GM23338 (cell line): ENCODE data around the gene TMEM135. TPM values are rescaled to one million over a fixed set of nuclear protein-coding genes. Genes with fewer than 3 reads are reported as not detected.

Experiments used
- ATAC-seq: fragments of 200-7000 bp; cut with Tn5 transposase; 3 replicates; pipeline ENCODE4 v1.9.1; 2020
- DNase-seq: peaks from one replicate; pipeline ENCODE4 v3.0.0-alpha.2; 2015; ENCODE audit warnings: low spot score
- H2AFZ ChIP-seq: fragments of 200-600 bp; sonication (generic); 2 replicates; pipeline ENCODE4 v1.8.0; 2016; ENCODE audit warnings: antibody characterized with exemption, mild to moderate bottlenecking, moderate library complexity
- H3F3A ChIP-seq: fragments of 200-600 bp; sonication (generic); replicated peaks from 2 replicates; pipeline ENCODE4 v1.8.0; 2017; ENCODE audit warnings: antibody characterized with exemption, mixed run types, low read depth
- H3K27ac ChIP-seq: fragments of 200-600 bp; sonication (generic); 2 replicates; pipeline ENCODE4 v1.6.1; 2016; ENCODE audit warnings: low read depth
- H3K27me3 ChIP-seq: fragments of 200-600 bp; sonication (generic); 2 replicates; pipeline ENCODE4 v1.8.0; 2016; ENCODE audit warnings: mild to moderate bottlenecking, mixed run types, moderate library complexity; ENCODE audit not compliant: insufficient read depth
- H3K36me3 ChIP-seq: fragments of 200-600 bp; sonication (generic); 2 replicates; pipeline ENCODE4 v1.8.0; 2016; ENCODE audit warnings: mild to moderate bottlenecking; ENCODE audit not compliant: insufficient read depth
- H3K4me1 ChIP-seq: fragments of 200-600 bp; sonication (generic); 2 replicates; pipeline ENCODE4 v1.8.0; 2016; ENCODE audit warnings: mild to moderate bottlenecking, moderate library complexity; ENCODE audit not compliant: insufficient read depth
- H3K4me2 ChIP-seq: fragments of 200-600 bp; sonication (generic); 2 replicates; pipeline ENCODE4 v1.7.1; 2017; ENCODE audit warnings: mixed run types
- H3K4me3 ChIP-seq: fragments of 200-600 bp; sonication (generic); 2 replicates; pipeline ENCODE4 v1.6.1; 2016; ENCODE audit warnings: mixed run types
- H3K79me2 ChIP-seq: fragments of 200-600 bp; sonication (generic); replicated peaks from 2 replicates; pipeline ENCODE4 v1.8.0; 2017; ENCODE audit warnings: mild to moderate bottlenecking; ENCODE audit not compliant: insufficient read depth
- H3K9me2 ChIP-seq: fragments of 200-600 bp; sonication (generic); 2 replicates; pipeline ENCODE4 v1.8.0; 2017; ENCODE audit not compliant: insufficient read depth
- H4K20me1 ChIP-seq: fragments of 200-600 bp; sonication (generic); replicated peaks from 2 replicates; pipeline ENCODE4 v1.8.0; 2017; ENCODE audit warnings: mild to moderate bottlenecking; ENCODE audit not compliant: insufficient read depth
- H3K27ac Mint-ChIP-seq: 2 replicates; pipeline ENCODE4 v1.8.0; 2020; ENCODE audit warnings: inconsistent platforms, mild to moderate bottlenecking, moderate library complexity, mixed read lengths
- H3K27me3 Mint-ChIP-seq: 3 replicates; pipeline ENCODE4 v1.8.0; 2022; ENCODE audit warnings: low read depth, mild to moderate bottlenecking, moderate library complexity, mixed read lengths, inconsistent platforms; ENCODE audit not compliant: insufficient read depth, poor library complexity
- H3K36me3 Mint-ChIP-seq: 3 replicates; pipeline ENCODE4 v1.8.0; 2021; ENCODE audit warnings: low read depth, mild to moderate bottlenecking, inconsistent platforms, moderate library complexity, mixed read lengths
- H3K4me1 Mint-ChIP-seq: 3 replicates; pipeline ENCODE4 v1.8.0; 2020; ENCODE audit warnings: mild to moderate bottlenecking, inconsistent platforms, mixed read lengths
- H3K4me3 Mint-ChIP-seq: 3 replicates; pipeline ENCODE4 v1.8.0; 2021; ENCODE audit warnings: moderate library complexity, mild to moderate bottlenecking, inconsistent platforms, mixed read lengths
- H3K9me3 Mint-ChIP-seq: 3 replicates; pipeline ENCODE4 v1.8.0; 2020; ENCODE audit warnings: moderate library complexity, mild to moderate bottlenecking, inconsistent platforms, mixed read lengths
- CTCF ChIP-seq, 2 experiments: fragments of 200-600 bp in 1 of 2; sonication (generic) in 1 of 2; conservative IDR thresholded peaks; 2 replicates each; pipeline versions ENCODE4 v1.5.1 to v1.6.1; 2016 to 2017; ENCODE audit warnings: antibody characterized with exemption in 2 of 2, low read depth in 2 of 2, mild to moderate bottlenecking in 2 of 2, moderate library complexity in 1 of 2
- ETS1 ChIP-seq: IDR thresholded peaks from 2 replicates; pipeline ENCODE4 v1.6.1; 2016; ENCODE audit warnings: antibody characterized with exemption
- EZH2 ChIP-seq: fragments of 200-600 bp; sonication (generic); IDR thresholded peaks from one replicate; pipeline ENCODE4 v1.8.0; 2017; ENCODE audit warnings: antibody characterized with exemption, mild to moderate bottlenecking, low read depth; ENCODE audit not compliant: unreplicated experiment
- EZH2phosphoT487 ChIP-seq: fragments of 200-600 bp; sonication (generic); IDR thresholded peaks from one replicate; pipeline ENCODE4 v1.8.1; 2018; ENCODE audit warnings: antibody characterized with exemption; ENCODE audit not compliant: unreplicated experiment
- JUNB ChIP-seq: IDR thresholded peaks from one replicate; pipeline ENCODE4 v1.6.1; 2016; ENCODE audit warnings: antibody characterized with exemption; ENCODE audit not compliant: unreplicated experiment
- NANOG ChIP-seq: IDR thresholded peaks from 2 replicates; pipeline ENCODE4 v1.6.1; 2016; ENCODE audit warnings: antibody characterized with exemption, borderline replicate concordance
- POLR2AphosphoS5 ChIP-seq: IDR thresholded peaks from 2 replicates; pipeline ENCODE4 v1.6.1; 2016; ENCODE audit warnings: antibody characterized with exemption, low read depth
- STAT1 ChIP-seq: IDR thresholded peaks from one replicate; pipeline ENCODE4 v1.6.1; 2016; ENCODE audit warnings: antibody characterized with exemption; ENCODE audit not compliant: unreplicated experiment
- polyA plus RNA-seq: library from polyadenylated mRNA; unstranded; fragments of >200 nt; fragmentation: Nextera tagmentation; extraction: Ambion mirVana; gene quantifications from 2 replicates; pipeline ENCODE4 v1.2.1, GENCODE V29; 2016
- total RNA-seq: library from RNA; depleted of rRNA; stranded (reverse); fragments of >200 nt; shearing (Covaris generic); gene quantifications from 2 replicates; pipeline ENCODE4 v1.2.3, GENCODE V29; 2014
- TF ChIP-seq, protein P1 (sequence below): IDR thresholded peaks from one replicate; pipeline ENCODE4 v1.6.1; 2018; ENCODE audit warnings: antibody characterized with exemption; ENCODE audit not compliant: unreplicated experiment
- TF ChIP-seq, protein P2 (sequence below): fragments of 250-450 bp; sonication (Bioruptor Pico); IDR thresholded peaks from 2 replicates; pipeline ENCODE4 v1.5.0; 2020; ENCODE audit warnings: mild to moderate bottlenecking, moderate library complexity

The TMEM135 gene
- total and polyA plus RNA-seq, 2 experiments from 2014 or later = 23.4 to 49.9 TPM

DNA sequence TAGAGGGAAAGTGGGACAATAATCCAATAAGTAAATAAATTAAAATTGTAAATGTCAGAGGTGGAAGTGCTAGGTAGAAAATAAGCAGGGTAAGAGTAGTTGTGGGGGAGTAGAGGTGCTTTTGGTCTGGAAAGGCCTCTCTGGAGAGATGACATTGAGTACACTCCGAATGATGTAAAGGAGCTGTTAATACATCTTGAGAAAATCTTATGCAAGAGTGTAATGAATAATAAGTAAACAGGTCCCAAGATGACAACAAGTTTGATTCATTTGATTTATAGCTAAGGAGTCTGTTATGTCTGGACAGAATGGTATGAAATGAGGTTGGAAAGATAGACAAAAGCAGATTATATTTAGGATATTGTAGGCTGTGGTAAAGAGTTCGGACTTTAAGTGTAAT is 87.5 kb downstream of the TMEM135 start:
- Histone ChIP-seq H3K79me2 (peaks cover 8% of the 10 kb centered on the region), H3F3A (no peaks in the 10 kb centered on the region), H3K4me2 (no peak overlapping the region), H2AFZ (no peak overlapping the region), H3K27ac (no peak overlapping the region), H3K27me3 (no peaks in the 10 kb centered on the region), H3K36me3 (no peaks in the 10 kb centered on the region), H3K4me1 (no peaks in the 10 kb centered on the region), H4K20me1 (no peaks in the 10 kb centered on the region), H3K9me2 (no peaks in the 10 kb centered on the region), H3K4me3 (no peak overlapping the region)
- TF ChIP-seq ETS1 (no peak), CTCF (conservative IDR thresholded peaks at IDR 0.05; ENCODE audit: low read depth in 2 of 2) (no peak), JUNB (no peak), STAT1 (no peak), EZH2phosphoT487 (no peak), POLR2AphosphoS5 (no peak), EZH2 (no peak)
- TF ChIP-seq, protein P1, sequence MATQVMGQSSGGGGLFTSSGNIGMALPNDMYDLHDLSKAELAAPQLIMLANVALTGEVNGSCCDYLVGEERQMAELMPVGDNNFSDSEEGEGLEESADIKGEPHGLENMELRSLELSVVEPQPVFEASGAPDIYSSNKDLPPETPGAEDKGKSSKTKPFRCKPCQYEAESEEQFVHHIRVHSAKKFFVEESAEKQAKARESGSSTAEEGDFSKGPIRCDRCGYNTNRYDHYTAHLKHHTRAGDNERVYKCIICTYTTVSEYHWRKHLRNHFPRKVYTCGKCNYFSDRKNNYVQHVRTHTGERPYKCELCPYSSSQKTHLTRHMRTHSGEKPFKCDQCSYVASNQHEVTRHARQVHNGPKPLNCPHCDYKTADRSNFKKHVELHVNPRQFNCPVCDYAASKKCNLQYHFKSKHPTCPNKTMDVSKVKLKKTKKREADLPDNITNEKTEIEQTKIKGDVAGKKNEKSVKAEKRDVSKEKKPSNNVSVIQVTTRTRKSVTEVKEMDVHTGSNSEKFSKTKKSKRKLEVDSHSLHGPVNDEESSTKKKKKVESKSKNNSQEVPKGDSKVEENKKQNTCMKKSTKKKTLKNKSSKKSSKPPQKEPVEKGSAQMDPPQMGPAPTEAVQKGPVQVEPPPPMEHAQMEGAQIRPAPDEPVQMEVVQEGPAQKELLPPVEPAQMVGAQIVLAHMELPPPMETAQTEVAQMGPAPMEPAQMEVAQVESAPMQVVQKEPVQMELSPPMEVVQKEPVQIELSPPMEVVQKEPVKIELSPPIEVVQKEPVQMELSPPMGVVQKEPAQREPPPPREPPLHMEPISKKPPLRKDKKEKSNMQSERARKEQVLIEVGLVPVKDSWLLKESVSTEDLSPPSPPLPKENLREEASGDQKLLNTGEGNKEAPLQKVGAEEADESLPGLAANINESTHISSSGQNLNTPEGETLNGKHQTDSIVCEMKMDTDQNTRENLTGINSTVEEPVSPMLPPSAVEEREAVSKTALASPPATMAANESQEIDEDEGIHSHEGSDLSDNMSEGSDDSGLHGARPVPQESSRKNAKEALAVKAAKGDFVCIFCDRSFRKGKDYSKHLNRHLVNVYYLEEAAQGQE = no peak
- Mint-ChIP-seq H3K4me3 (no peak overlapping the region), H3K36me3 (no peaks in the 10 kb centered on the region), H3K27ac (no peak overlapping the region), H3K4me1 (no peaks in the 10 kb centered on the region), H3K9me3 (no peaks in the 10 kb centered on the region), H3K27me3 (peaks cover 3% of the 10 kb centered on the region)
- no peak for ATAC-seq
- DNase-seq = no peak

DNA sequence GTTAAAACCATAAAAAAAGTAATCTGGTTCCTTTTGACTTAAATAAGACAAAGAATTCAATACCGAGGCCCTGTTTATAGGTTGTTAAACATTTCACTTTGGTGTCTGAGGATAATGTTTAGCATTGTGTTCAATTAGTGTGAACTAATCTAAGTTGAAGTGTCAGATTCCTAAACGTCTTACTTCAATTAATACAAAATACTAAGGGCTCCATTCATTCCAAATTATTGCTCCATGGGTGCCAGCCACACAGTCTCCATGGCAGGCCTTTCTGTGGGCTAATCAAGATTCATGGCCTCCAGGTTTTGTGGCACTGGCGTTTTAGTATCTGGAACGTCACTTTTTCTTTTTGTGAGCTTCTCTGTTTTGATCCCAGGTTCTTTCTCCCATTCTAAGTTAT is 89.4 kb downstream of the TMEM135 start:
- Mint-ChIP-seq H3K36me3 (no peaks in the 10 kb centered on the region), H3K4me3 (no peak overlapping the region), H3K27ac (no peak overlapping the region), H3K4me1 (no peaks in the 10 kb centered on the region), H3K9me3 (0 out of 3 replicates have a peak, but pooled peaks cover 4% of the 10 kb centered on the region), H3K27me3 (peaks cover 2% of the 10 kb centered on the region)
- Histone ChIP-seq H2AFZ (no peak overlapping the region), H3K4me2 (no peak overlapping the region), H4K20me1 (no peaks in the 10 kb centered on the region), H3K27ac (no peak overlapping the region), H3K4me1 (no peaks in the 10 kb centered on the region), H3F3A (no peaks in the 10 kb centered on the region), H3K4me3 (no peak overlapping the region), H3K9me2 (no peaks in the 10 kb centered on the region), H3K27me3 (no peaks in the 10 kb centered on the region), H3K36me3 (no peaks in the 10 kb centered on the region), H3K79me2 (peaks cover 4% of the 10 kb centered on the region)
- DNase-seq = no peak
- ATAC-seq = no peak
- TF ChIP-seq STAT1 (no peak), POLR2AphosphoS5 (no peak), NANOG (no peak)
- TF ChIP-seq, protein P2, sequence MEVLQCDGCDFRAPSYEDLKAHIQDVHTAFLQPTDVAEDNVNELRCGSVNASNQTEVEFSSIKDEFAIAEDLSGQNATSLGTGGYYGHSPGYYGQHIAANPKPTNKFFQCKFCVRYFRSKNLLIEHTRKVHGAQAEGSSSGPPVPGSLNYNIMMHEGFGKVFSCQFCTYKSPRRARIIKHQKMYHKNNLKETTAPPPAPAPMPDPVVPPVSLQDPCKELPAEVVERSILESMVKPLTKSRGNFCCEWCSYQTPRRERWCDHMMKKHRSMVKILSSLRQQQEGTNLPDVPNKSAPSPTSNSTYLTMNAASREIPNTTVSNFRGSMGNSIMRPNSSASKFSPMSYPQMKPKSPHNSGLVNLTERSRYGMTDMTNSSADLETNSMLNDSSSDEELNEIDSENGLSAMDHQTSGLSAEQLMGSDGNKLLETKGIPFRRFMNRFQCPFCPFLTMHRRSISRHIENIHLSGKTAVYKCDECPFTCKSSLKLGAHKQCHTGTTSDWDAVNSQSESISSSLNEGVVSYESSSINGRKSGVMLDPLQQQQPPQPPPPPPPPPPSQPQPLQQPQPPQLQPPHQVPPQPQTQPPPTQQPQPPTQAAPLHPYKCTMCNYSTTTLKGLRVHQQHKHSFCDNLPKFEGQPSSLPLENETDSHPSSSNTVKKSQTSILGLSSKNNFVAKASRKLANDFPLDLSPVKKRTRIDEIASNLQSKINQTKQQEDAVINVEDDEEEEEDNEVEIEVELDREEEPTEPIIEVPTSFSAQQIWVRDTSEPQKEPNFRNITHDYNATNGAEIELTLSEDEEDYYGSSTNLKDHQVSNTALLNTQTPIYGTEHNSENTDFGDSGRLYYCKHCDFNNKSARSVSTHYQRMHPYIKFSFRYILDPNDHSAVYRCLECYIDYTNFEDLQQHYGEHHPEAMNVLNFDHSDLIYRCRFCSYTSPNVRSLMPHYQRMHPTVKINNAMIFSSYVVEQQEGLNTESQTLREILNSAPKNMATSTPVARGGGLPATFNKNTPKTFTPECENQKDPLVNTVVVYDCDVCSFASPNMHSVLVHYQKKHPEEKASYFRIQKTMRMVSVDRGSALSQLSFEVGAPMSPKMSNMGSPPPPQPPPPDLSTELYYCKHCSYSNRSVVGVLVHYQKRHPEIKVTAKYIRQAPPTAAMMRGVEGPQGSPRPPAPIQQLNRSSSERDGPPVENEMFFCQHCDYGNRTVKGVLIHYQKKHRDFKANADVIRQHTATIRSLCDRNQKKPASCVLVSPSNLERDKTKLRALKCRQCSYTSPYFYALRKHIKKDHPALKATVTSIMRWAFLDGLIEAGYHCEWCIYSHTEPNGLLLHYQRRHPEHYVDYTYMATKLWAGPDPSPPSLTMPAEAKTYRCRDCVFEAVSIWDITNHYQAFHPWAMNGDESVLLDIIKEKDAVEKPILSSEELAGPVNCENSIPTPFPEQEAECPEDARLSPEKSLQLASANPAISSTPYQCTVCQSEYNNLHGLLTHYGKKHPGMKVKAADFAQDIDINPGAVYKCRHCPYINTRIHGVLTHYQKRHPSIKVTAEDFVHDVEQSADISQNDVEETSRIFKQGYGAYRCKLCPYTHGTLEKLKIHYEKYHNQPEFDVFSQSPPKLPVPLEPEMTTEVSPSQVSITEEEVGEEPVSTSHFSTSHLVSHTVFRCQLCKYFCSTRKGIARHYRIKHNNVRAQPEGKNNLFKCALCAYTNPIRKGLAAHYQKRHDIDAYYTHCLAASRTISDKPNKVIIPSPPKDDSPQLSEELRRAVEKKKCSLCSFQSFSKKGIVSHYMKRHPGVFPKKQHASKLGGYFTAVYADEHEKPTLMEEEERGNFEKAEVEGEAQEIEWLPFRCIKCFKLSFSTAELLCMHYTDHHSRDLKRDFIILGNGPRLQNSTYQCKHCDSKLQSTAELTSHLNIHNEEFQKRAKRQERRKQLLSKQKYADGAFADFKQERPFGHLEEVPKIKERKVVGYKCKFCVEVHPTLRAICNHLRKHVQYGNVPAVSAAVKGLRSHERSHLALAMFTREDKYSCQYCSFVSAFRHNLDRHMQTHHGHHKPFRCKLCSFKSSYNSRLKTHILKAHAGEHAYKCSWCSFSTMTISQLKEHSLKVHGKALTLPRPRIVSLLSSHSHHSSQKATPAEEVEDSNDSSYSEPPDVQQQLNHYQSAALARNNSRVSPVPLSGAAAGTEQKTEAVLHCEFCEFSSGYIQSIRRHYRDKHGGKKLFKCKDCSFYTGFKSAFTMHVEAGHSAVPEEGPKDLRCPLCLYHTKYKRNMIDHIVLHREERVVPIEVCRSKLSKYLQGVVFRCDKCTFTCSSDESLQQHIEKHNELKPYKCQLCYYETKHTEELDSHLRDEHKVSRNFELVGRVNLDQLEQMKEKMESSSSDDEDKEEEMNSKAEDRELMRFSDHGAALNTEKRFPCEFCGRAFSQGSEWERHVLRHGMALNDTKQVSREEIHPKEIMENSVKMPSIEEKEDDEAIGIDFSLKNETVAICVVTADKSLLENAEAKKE (CRISPR knock-in tag) = no peak
